NCI-H146 (cell line): Measurements from ENCODE around the gene SH2D3C.

Source experiments
- DNase-seq: peaks from one replicate; lab custom pipeline; 2025; lab: John Stamatoyannopoulos, UW

SH2D3C gene

GRCh38 chr9:127741831-127742434, 36.5 kb downstream of the SH2D3C start:
- peak; percentile 91 for DNase-seq

- no peak for DNase-seq
Observed at GRCh38 chr9:127739614-127740330, 38.7 kb downstream of the SH2D3C start.

GRCh38 chr9:127738666-127739065, 39.8 kb downstream of the SH2D3C start:
- DNase-seq: no peak

GRCh38 chr9:127735530-127736185, 42.8 kb downstream of the SH2D3C start:
- peak; percentile 40 for DNase-seq

- DNase-seq: peak; percentile 95
Observed at GRCh38 chr9:127734747-127735529, 43.5 kb downstream of the SH2D3C start, which contains the start of gene TOR2A. Gene TOR2A (minus strand): TSS chr9:127735294. CDS start chr9:127735270, 24 bp downstream.

- peak; percentile 36 for DNase-seq
Observed at GRCh38 chr9:127734247-127734746, 44.2 kb downstream of the SH2D3C start.

- DNase-seq: no peak
Observed at GRCh38 chr9:127733614-127734013, 44.9 kb downstream of the SH2D3C start.

- no peak for DNase-seq
Observed at GRCh38 chr9:127732444-127732843, 46.0 kb downstream of the SH2D3C start.

GRCh38 chr9:127731938-127732337, 46.5 kb downstream of the SH2D3C start:
- DNase-seq: no peak

GRCh38 chr9:127730799-127731410, 47.6 kb downstream of the SH2D3C start:
- DNase-seq: no peak

- DNase-seq: no peak
Observed at GRCh38 chr9:127730262-127730661, 48.2 kb downstream of the SH2D3C start.

- no peak for DNase-seq
Observed at GRCh38 chr9:127729522-127730256, 48.8 kb downstream of the SH2D3C start.

GRCh38 chr9:127728808-127729207, 49.7 kb downstream of the SH2D3C start:
- DNase-seq: no peak

GRCh38 chr9:127726871-127727270, 51.6 kb downstream of the SH2D3C start:
- peak; percentile 36 for DNase-seq

- no peak for DNase-seq
Observed at GRCh38 chr9:127724012-127724411, 54.5 kb downstream of the SH2D3C start.

- DNase-seq: no peak
Observed at GRCh38 chr9:127723444-127723843, 55.0 kb downstream of the SH2D3C start.

- DNase-seq: no peak
Observed at GRCh38 chr9:127723013-127723412, 55.5 kb downstream of the SH2D3C start.

- peak; percentile 82 for DNase-seq
Observed at GRCh38 chr9:127722055-127722745, 56.3 kb downstream of the SH2D3C start.

- peak; percentile 38 for DNase-seq
Observed at GRCh38 chr9:127721391-127721821, 57.1 kb downstream of the SH2D3C start.

GRCh38 chr9:127720865-127721227, 57.6 kb downstream of the SH2D3C start:
- DNase-seq: no peak
